Measurements from ENCODE around the gene KCNMB2.

The KCNMB2 gene

GRCh38 chr3:178568911-178569310, 32.7 kb downstream of the KCNMB2 start:
- no peak for DNase-seq (ENCODE audit: low read depth)

DNA sequence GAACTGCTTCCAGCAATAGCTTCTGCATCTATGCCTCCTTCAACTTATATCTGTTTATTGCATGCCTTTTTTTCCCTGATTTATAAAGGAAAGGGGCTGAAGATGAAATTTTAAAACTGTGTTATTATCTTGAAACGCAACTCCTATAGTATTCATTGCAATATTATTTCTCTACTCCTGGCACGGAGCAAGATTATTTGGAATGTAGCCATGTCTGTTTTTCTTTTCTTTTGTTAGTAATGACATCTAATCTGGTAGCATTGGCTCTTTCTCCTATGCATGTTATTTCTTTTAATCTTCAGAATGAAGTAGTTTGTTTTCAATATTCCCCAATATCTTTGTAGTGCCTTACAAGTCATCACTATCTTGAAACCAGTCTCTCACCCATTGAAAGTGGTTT, 33.6 kb downstream of the KCNMB2 start:
- DNase-seq (ENCODE audit: low read depth), result no peak

GRCh38 chr3:178583963-178584575, 47.8 kb downstream of the KCNMB2 start:
- no peak for DNase-seq (ENCODE audit: low read depth)

GRCh38 chr3:178584722-178585380, 48.6 kb downstream of the KCNMB2 start:
- no peak for DNase-seq (ENCODE audit: low read depth)

DNA sequence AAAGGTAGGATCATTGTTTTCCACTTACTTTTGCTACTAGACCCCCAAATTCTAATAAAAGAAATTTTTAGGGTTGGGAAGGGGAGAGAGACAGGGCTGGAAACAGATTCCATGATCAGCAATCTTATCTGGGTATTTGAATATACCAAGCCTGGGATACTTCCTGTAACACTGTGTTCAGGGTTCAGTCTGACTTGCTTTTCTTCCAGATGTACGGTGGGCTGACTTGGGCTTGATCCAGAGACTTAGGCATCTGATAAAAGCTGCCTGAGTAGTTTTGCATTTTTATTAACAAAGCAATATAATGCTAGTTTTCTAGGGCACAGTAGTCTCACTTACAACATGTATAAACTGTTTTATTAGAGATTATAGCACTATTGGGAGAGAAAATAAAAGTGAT, 49.2 kb downstream of the KCNMB2 start:
- DNase-seq (ENCODE audit: low read depth), result no peak

DNA sequence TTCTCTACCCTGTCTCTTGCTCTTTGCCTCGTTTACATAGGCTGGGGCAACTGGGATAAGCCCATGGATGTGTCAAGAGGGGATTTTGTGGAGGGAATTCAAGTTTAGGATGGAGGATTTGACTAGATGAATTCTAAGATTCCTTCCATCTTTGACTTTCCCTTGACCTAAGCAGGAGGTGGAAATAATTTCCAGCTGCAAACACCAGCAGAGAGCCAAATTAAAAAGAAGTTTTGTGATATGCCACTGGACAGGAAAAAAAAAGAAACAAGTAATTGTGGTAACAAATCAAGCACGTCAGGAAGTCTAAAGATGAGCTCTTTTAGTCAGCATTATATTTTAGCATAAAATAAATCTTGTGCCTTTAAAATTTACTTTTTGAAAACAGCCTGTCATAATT, 49.8 kb downstream of the KCNMB2 start:
- no peak for DNase-seq (ENCODE audit: low read depth)

DNA sequence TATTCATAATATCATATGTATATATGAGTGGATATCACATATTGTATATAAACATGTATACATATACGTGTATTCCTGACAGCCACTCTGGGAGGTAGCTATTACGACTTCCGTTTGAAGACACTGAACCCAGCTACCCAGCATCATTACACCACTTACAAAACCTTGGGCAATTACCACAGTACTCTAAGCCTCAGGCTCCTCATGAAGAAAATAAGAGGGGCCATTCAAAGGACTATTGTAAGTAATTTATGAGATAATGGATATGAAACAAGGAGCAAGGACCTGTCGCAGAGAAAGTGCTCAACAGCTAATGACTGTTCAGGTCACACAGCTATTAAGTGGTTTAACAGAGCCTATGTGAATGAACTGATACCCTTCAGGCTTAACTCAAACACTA, 52.4 kb downstream of the KCNMB2 start:
- DNase-seq (ENCODE audit: low read depth), result no peak

GRCh38 chr3:178593786-178594185, 57.5 kb downstream of the KCNMB2 start:
- no peak for DNase-seq (ENCODE audit: low read depth)

DNA sequence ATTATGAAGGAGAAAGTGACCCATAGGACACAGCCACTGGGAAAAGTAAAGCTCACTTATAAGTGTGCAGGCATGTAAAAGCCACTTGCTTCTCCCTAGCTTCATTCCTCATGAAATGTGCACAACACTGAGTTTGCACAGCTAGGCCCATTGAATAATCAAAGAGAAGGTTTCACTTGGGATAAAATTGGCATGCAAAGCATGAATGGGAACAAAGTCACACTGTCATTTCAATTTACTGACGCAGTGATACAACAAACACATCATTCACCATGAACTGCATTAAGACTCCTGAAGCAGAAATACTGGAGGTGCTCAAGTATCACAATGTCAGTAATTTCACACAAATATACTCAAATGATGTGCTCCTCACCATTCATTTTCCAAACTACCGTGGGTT, 61.1 kb downstream of the KCNMB2 start:
- no peak for DNase-seq (ENCODE audit: low read depth)

GRCh38 chr3:178602856-178603255, 66.6 kb downstream of the KCNMB2 start:
- DNase-seq (ENCODE audit: low read depth), result no peak

GRCh38 chr3:178603735-178604134, 67.5 kb downstream of the KCNMB2 start:
- DNase-seq (ENCODE audit: low read depth), result no peak

DNA sequence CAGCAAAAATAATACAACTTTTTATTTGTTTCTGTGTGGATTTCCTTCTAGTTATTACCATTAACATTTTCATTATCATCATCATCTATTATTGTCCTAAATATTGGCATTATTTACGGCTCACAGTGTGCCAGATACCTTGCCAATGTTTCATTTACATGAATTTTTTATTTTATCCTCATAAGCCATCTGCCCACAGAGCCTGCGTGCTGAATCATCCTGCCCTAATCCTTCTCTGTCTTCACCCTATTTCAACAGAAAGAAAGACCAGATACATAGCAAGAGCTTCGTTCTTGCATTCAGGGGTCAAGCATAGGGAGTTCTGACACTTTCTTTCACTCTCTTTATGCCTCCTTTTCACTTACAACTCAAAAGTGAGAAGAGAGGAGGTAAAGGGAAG, 82.0 kb downstream of the KCNMB2 start:
- DNase-seq (ENCODE audit: low read depth), result no peak

DNA sequence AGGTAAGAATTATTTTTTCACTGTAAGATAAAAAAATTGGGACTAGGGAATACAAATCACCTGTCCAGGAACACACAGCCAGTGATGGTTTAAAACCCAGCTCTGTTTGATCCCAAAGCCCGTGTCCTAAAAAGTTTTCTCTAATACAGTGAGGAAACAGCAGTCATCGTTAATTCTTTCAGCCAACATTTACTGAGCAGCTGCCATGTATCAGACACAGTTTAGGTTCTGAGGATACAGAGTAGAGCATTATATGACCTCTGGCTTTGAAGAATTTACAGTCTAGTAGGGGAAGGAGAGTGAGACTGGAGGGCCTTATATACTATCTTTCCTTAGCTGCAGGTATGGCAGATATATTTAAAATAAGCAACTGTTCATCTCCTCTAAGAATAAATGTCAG, 82.7 kb downstream of the KCNMB2 start:
- no peak for DNase-seq (ENCODE audit: low read depth)

DNA sequence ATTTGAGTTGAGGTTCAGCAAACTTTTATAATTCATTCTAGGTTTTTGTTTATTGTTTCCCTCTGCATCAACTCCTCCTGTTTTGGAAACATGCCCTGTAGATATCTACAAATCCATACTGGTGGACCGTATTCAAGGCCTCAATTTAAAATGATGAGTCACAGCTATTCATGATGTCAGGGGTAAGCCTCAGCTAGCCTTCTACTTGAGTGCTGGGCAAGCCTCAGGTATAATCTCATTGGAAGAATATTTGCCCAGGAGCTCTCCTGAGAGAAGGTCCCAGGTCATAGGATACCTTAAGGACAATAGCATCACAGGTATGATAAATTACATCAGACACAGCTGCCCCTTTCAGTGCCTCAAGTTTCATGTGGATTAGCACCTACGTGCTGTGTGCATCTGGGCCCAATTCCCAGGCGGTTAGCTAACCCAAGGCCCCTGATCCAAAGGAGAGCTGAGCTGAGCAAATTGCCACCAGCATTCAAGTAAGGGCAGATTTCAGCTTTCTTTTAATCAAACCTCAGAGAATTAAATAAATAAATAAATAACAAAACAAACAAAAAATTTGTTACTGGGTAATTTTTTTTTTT, 87.5 kb downstream of the KCNMB2 start:
- no peak for DNase-seq (ENCODE audit: low read depth)

DNA sequence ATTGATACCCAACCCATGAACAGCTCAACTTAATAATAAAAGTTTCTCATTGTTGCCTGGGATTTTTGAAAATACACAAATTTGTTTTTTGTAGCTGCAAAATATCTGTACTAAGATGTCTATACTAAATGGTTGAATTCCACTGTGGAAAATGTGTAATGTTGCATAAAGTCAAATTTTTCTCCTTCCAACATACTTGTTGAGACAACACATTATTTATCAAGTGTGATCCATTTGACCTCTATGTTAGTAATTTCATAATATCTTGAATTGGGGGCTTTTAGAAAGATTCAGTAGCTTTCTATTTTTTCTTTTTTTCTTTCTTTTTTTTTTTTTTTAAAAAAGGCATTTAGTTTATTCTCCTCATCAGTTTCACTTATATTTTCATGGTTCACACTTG, 88.0 kb downstream of the KCNMB2 start:
- no peak for DNase-seq (ENCODE audit: low read depth)

GRCh38 chr3:178625053-178625600, 88.9 kb downstream of the KCNMB2 start:
- no peak for DNase-seq (ENCODE audit: low read depth)

- DNase-seq (ENCODE audit: low read depth), result no peak
These were observed 91.8 kb downstream of the KCNMB2 start for GRCh38 chr3:178628037-178628436.

GRCh38 chr3:178629430-178630178, 93.4 kb downstream of the KCNMB2 start:
- DNase-seq (ENCODE audit: low read depth), result no peak

GRCh38 chr3:178631950-178632349, 95.7 kb downstream of the KCNMB2 start:
- no peak for DNase-seq (ENCODE audit: low read depth)

GRCh38 chr3:178634975-178635374, 98.7 kb downstream of the KCNMB2 start:
- no peak for DNase-seq (ENCODE audit: low read depth)

DNA sequence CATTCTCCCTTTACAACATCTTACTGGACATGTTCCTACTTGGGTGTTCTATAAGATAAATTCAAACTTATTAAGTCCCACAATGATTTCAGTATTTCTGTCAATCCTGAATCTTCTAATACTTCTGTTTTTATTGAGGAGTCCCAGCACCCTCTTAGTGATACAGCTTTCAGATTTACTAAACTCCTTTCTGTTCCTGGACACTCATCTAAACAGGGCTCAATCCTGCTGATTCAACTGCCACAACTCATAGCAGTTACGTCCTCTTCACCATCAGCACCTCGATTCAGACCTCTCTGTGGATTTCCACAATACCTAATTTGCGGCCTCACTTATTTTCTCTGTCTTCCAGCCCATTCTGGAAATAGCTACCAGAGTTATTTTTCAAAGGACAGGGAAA, 101.6 kb downstream of the KCNMB2 start:
- no peak for DNase-seq (ENCODE audit: low read depth)

- DNase-seq (ENCODE audit: low read depth), result no peak
These were observed 109.3 kb downstream of the KCNMB2 start for GRCh38 chr3:178645503-178645902.

Data from T-helper 22 cell (primary cell).